Inferior parietal cortex (tissue), 1 donor: Measurements from ENCODE around the gene WIZ.
A peak's percentile ranks its signal among the peaks of the same experiment; 100 is the strongest.
"Not testable (repeated sequence)": the region's sequence is repeated elsewhere in the genome, so short reads cannot be mapped to it uniquely, and the experiment has no call there.

Source experiments
- DNase-seq: peaks from one replicate; pipeline ENCODE4 v3.0.0-alpha.2; 2016; ENCODE audit errors: extremely low spot score

WIZ gene

DNA sequence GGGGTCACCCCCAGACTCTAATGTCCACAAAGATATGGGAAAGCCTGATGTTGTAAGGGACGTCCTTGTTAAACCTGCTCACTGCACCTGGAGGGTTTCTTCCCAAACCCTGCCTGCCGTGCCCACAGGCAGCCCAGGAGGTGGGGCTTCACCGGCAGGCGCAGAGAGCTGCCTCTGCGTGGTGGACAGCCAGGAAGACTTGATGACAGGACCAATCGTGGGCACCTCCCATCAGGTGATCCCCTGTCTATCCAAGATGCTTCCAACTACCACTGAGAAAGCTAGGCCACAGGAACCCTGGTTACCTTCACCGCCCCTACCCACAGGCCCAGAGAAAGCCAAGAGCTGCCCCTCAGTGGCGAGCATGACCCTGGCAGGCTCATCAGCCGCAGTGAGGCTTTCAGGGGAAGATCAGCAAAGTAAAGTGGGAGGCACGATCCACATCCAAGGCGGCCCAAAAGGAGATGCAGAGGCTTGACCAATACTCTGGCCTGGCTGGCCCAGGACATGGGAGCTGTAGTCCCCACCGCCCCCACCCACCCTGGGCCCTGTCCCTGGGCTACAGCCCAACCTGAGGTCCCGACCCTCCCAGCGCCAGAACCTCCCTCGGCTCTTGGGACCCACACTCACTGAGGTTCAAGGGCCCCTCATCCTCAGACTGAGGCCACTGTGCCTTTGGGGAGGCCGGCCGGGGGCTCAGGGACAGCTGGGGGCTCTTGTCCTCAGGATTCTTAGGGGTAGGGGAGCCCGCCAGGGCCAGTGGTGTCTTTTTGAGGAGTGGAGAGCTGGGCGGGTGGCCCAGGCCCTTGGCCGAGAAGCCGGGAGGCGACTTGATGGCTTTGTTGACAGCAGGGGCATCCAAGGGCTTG is 20.6 kb downstream of the WIZ start:
- DNase-seq = no peak

DNA sequence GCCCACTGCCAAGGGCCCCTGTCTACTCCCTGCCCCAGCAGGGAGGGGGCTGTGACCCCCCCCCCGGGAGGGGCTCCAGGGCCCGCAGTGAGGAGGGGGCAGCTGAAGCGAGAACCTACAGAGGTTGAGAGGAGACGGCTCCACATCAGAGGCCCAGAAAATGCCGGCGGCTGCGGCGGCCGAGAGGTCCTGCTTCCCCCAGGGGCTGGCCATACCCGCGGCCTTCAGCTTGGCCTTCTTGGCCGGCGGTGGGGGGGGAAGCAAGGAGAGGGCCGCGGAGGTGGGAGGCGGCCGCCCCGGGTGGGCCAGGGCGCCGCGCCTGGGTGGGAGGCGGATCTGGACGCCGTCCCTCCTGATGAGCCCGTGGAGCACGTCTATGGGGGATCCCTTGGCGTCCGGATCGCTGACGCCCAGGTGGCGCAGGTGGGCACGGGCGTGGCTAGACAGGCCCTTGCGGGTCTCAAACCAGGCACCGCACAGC is 21.7 kb downstream of the WIZ start:
- no peak for DNase-seq

- no peak for DNase-seq
These were observed 22.4 kb downstream of the WIZ start for GRCh38 chr19:15427350-15427700.

DNA sequence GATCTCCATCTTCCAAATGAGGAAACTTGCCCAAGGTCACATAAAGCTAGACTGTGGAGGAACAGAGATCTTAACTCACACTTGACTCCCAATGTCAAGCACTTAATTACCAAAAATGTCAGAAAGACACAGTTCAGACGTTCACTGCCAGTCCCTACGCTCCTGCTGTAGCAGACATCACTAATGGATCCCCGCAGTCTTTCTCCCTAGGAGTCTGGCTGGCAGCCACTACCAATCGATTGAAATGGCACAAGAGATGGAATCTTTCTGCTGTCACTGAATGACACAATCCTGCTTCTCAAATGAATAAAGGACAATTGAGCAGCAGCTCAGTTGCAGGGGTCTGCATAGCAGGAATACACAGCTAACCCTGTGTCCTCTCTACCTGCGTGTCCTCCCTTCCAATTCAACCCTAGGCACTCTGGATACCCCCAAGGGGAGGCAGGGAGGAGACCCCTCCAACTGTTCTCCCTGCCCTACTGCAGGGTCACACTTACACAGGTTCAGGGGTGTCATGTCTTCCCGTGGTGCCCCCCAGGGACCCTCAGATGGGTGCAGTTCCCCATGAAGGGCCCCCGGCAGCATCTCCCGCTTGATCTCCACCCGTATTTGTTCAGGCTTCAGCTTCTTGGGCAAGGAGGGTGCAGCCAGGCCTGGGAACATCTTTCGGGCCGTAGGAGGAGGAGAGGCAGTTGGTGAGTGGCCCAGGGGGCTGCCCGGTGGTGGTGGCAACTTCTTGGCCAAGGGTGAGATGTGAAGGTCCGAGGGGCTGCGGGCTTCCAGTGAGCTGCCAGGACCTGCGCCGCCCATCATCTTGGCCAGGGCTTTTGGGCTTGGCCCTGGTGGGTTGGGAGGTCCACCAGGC is 23.0 kb downstream of the WIZ start:
- no peak for DNase-seq

DNA sequence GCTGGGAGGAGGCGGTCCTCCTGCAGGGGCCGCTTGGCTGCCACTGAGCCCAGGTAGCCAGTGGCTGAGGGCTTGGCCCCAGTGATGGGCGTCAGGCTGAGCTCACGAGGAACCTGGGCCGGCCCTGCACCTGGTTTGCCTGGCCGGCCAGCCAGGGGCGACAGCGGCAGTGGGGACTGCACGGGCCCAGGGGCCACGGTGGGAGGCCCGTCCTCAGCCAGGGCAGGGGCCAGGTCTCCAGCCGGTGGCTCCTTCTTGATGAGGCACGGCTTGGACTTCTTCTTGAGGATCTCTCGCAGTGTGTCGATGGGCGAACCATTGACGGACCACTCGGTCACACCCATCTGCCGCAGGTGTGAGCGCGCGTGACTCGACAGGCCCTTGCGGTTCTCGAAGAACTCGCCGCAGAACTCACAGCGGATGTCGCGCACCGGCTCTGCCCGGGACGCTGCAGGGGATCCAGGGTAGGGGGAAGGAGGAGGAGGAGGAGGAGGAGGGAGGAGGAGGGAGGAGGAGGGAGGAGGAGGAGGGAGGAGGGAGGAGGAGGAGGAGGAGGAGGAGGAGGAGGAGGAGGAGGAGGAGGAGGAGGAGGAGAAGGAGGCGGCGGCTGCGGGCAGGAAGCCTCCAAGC is 24.3 kb downstream of the WIZ start:
- DNase-seq = no peak

DNA sequence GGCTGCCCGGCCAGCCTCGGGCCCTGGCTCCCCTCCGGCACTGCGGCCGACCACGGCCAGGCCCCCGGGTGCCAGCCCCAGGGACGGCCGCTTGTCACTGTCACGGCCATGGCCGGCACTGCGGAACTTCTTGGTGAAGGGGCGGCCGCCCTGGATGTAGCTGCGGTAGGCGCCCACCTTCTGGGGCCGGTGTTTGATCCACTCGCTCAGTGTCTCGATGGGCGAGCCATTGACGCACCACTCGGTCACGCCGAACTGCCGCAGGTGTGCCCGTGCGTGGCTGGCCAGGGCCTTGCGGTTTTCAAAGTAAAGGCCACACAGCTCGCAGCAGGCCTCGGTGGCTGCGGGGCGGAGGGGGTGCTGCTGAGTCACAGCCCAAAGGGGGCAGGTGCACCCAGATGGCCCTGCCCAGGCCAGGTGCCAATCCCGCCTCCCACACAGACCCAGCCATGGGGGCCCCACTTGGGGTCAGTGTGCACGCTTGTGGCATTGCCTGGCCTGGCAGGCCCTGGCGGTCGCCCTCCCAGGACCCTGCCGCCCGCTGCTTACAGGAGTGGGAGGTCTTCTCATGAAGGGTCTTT is 25.0 kb downstream of the WIZ start:
- DNase-seq = no peak

GRCh38 chr19:15424121-15424520 is 25.6 kb downstream of the WIZ start:
- DNase-seq = no peak

DNA sequence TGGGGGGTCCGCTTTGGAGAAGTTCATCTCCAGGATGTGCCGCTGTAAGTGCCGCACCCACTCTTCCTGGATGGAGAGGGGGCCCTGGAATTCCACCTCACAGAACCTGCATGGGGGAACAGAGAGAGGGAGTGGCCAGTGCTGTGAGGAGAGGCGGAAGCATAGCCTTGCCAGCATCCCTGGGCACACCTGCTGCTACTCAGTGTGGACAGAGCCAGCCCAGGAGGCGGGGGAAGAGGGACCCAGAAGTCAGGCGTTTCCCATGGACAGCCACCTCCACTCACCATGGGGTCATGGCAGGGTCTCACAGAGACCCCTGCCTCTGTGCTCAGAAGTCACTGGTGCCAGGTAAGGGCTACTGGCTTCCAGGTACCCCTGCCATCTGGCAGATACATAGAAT is 26.6 kb downstream of the WIZ start:
- DNase-seq = no peak

DNA sequence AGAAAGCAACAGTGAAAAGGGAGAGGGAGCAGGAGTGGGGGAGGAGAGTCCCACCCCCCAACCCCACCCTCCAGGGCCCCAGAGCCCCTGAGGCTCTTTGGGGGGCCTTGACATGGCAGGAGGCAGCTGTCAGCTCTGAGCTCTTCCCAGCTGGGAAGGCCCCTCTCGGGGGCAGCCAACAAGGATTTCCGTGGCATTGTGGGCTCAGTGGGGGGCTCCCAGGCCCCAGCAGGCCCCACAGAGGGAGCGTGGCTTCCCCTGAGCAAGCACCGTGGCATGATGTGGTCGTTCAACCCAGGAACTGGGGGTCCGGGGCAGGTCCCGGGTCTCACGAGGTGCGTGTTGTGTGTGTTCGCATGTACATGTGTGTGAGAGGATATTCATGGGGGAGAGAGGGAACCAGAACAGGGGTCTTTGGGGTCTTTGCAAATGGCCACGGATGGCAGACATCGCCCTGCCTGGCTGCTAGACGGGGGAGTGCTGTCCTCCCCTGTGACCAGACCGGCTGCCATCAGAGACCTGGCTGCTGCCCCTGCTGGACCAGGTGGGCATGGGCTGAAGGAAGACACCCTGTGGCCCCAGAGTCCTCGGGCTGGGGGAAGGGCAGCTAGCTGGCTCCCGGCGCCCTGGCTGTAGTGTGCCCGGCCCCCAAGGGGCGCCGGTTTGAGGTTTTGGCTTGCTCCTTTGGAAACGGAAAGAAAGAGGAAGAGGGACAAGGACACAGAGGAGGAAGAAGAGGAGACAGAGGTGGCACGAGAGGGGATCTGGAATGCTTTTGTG is 27.3 kb downstream of the WIZ start:
- DNase-seq = no peak

GRCh38 chr19:15421721-15422260 is 28.0 kb downstream of the WIZ start:
- DNase-seq = peak; percentile 53

DNA sequence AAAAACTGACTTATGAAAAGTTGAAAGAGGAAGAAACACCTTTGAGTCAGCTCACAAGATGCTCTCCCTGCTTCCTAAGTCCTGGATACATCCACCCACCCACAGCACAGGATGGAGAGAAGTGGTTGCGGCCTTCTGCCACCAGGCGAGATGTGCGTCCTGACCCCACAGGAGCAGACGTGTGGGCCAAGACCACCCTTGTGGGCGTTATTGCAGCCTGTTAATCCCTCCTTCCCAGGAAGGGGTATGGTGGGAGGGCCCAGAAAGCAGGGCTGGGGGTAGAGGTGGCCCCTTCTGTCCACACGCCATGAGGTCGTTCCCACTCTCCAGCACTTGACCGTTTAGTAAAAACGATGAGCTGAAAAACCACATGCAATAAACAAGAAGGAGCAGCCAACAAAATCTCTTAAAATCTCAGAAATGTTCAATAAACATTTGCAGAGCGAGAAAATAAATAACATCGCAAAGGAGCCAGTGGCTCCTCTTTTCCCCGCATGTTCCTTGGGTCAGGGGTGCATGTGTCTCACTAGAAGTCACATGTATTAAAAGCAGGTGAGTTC is 28.5 kb downstream of the WIZ start:
- DNase-seq = no peak

GRCh38 chr19:15419413-15420025 is 30.2 kb downstream of the WIZ start:
- no peak for DNase-seq

DNA sequence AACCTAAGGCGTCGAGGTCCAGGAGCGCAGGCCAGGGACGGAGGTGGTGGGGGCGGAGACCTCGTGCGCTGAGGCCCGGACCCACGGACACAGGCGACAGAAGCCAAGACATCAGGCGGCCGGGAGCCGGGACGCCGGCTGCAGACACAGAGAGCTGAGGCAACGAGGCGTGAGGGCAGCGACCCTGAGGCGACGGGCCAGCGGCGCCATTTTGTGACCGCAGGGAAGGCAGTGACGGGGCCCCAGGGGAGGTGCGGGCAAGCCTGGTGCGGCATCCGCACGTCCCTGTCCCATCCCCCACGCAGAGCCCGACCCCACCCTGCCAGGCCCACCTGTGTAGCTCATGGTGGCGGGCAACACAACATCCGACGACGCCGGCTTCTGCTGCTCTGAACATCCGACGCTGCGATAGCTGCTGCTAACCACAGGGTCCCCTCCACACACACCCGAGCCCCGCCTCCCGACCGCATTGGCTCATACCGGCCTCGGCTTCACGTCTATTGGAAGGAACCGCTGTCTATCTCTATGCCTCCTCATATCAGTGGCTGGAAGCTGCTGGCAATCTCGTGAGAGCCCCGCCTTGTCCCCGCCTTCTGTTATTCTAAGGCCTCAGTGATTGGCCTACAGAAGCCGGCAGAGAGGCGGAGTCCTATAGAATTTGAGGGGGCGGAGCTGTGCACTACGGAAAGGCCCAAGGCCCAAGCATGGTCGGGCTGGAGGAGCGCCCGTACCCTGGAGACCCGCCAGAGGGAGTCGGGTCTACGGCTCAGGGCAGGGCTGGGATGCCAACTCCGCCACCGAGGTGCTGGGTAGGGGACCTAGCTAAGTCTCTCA is 31.0 kb downstream of the WIZ start, which contains the start of gene AKAP8L:
Gene AKAP8L, minus strand, starts transcription at position 410 of the 834 bp plus-strand sequence. Its CDS starts 65 bp downstream, at position 345.
- peak; percentile 99 for DNase-seq

- DNase-seq = no peak
These were observed 31.6 kb downstream of the WIZ start for GRCh38 chr19:15418231-15418578.

GRCh38 chr19:15417699-15418098 is 32.1 kb downstream of the WIZ start:
- DNase-seq = no peak

DNA sequence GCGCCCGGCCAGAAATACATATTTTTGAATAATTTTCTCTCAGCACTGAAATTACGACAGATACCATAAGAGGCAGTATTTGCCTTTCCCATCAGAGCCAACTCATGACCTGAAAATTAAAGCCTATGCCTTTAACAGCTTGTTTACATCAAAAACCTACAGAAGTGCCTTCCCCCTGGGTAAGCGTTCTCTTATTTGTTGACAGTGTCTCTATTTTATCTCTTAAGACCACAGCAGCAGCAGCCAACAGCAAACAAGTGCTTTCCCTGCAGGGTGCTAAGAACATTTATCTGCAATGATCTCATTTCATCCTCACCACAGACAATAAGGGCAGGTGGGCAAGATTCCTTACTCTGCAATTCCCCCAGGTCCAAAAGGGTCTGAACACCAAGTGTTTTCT is 36.9 kb downstream of the WIZ start:
- no peak for DNase-seq

- DNase-seq = not testable (repeated sequence)
These were observed 38.4 kb downstream of the WIZ start for GRCh38 chr19:15411351-15411750.

DNA sequence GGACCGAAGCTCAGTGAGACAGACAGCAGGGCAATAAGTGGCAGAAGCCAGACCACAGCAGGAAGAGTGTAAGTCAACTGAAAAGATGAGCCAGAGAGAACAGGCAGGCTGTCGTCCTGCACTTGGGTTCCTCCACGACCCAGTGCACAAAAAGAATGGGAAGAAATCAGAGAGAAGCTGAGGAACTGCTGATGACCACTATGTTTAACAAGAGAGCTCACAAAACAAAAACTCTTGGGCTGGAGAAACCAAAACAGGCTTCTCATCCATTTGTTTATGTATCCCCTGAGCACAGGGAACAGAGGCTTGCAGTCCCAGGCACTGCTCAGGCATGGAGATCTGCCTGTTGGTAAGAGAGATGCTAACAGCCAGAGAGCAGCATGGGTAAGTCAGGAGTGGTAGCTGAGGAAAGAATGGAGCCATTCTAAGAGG is 45.0 kb downstream of the WIZ start:
- DNase-seq = no peak
